Endothelial cell of umbilical vein (primary cell): Measurements from ENCODE around the gene PLPPR3. TPM values are rescaled to one million over a fixed set of nuclear protein-coding genes. Genes with fewer than 3 reads are reported as not detected.

Experiments
- BruUV-seq: library from RNA; stranded (reverse); fragments of 400-500 nt; replicated peaks from 2 replicates; lab custom pipeline; 2021; lab: Mats Ljungman, UMichigan
- CTCF ChIA-PET: fragments of 300-600, 350-600 bp; sonication (Branson Sonifier 250); formaldehyde crosslinking; loops from one replicate; lab custom pipeline; 2021; ENCODE audit warnings: antibody characterized with exemption, inconsistent platforms; lab: Charles Lee
- POLR2A ChIA-PET: fragments of 300-600, 350-600 bp; sonication (Branson Sonifier 250); formaldehyde crosslinking; loops from one replicate; lab custom pipeline; 2021; ENCODE audit warnings: antibody characterized with exemption, inconsistent platforms; lab: Charles Lee
- DNase-seq: peaks from one replicate; pipeline ENCODE4 v3.0.0-alpha.2; 2011; ENCODE audit warnings: low read depth, low spot score
- FAIRE-seq: peaks from 2 replicates; lab custom pipeline; 2011; peaks lifted over from hg19 to GRCh38; lab: Jason Lieb, UNC
- H2AFZ ChIP-seq: 2 replicates; pipeline ENCODE4 v1.6.0; 2012; ENCODE audit warnings: low read depth, low read length, control low read depth, inconsistent platforms
- H3K27ac ChIP-seq: 2 replicates; pipeline ENCODE4 v1.5.1; 2011; ENCODE audit warnings: low read depth, mild to moderate bottlenecking, control low read depth, low read length, moderate library complexity; ENCODE audit not compliant: insufficient read depth
- H3K27me3 ChIP-seq, 2 experiments: 2 replicates each; pipeline versions ENCODE4 v1.6.0 to v1.6.1; 2011; ENCODE audit warnings: low read length in 2 of 2, mixed read lengths in 1 of 2; ENCODE audit not compliant: control insufficient read depth in 2 of 2, insufficient read depth in 2 of 2
- H3K36me3 ChIP-seq, 2 experiments: 2 replicates in 1 of 2; 3 replicates in 1 of 2; pipeline ENCODE4 v1.5.1; 2011; ENCODE audit warnings: low read length in 2 of 2, mild to moderate bottlenecking in 1 of 2, moderate library complexity in 1 of 2; ENCODE audit not compliant: control insufficient read depth in 2 of 2, insufficient read depth in 2 of 2; ENCODE audit errors: extremely low read depth in 1 of 2
- H3K4me1 ChIP-seq: 3 replicates; pipeline ENCODE4 v1.5.1; 2011; ENCODE audit warnings: mild to moderate bottlenecking, low read length; ENCODE audit not compliant: control insufficient read depth, insufficient read depth; ENCODE audit errors: extremely low read depth
- H3K4me2 ChIP-seq: 2 replicates; pipeline ENCODE4 v1.6.1; 2011; ENCODE audit warnings: low read length, control low read depth, mixed read lengths; ENCODE audit not compliant: insufficient read depth
- H3K4me3 ChIP-seq, 3 experiments: fragments of 200-600 bp in 1 of 3; sonication (generic), shearing (Covaris generic) in 1 of 3; replicated peaks in 1 of 3; 2 replicates each; pipeline ENCODE4 v1.5.1; 2011 to 2016; ENCODE audit warnings: control low read depth in 3 of 3, low read length in 3 of 3, mild to moderate bottlenecking in 2 of 3, inconsistent platforms in 1 of 3, low read depth in 1 of 3, moderate library complexity in 1 of 3; ENCODE audit not compliant: insufficient read depth in 1 of 3
- H3K79me2 ChIP-seq: 2 replicates; pipeline ENCODE4 v1.6.0; 2012; ENCODE audit warnings: low read length, inconsistent platforms; ENCODE audit not compliant: control insufficient read depth, insufficient read depth
- H3K9ac ChIP-seq: replicated peaks from 2 replicates; pipeline ENCODE3; 2011; ENCODE audit warnings: low read length, control low read depth; ENCODE audit not compliant: insufficient read depth; ENCODE audit errors: extremely low read depth
- H3K9me1 ChIP-seq: replicated peaks from 3 replicates; pipeline ENCODE4 v1.6.0; 2011; ENCODE audit warnings: mild to moderate bottlenecking, low read length; ENCODE audit not compliant: control insufficient read depth, insufficient read depth; ENCODE audit errors: extremely low read depth
- H3K9me3 ChIP-seq: replicated peaks from 2 replicates; pipeline ENCODE4 v1.5.1; 2012; ENCODE audit warnings: low read length, inconsistent platforms; ENCODE audit not compliant: control insufficient read depth, insufficient read depth
- H4K20me1 ChIP-seq: replicated peaks from 2 replicates; pipeline ENCODE3; 2011; ENCODE audit warnings: mild to moderate bottlenecking, low read length; ENCODE audit not compliant: control insufficient read depth, insufficient read depth; ENCODE audit errors: extremely low read depth
- EZH2 ChIP-seq: IDR thresholded peaks from 2 replicates; pipeline ENCODE4 v1.6.1; 2012; ENCODE audit warnings: borderline replicate concordance, low read depth, mild to moderate bottlenecking, moderate library complexity, low read length, inconsistent platforms; ENCODE audit not compliant: severe bottlenecking
- FOS ChIP-seq: IDR thresholded peaks from 2 replicates; pipeline ENCODE4 v1.6.1; 2011; ENCODE audit warnings: mild to moderate bottlenecking, low read length, moderate library complexity, borderline replicate concordance; ENCODE audit not compliant: insufficient read depth
- GATA2 ChIP-seq: IDR thresholded peaks from 2 replicates; pipeline ENCODE4 v1.7.0; 2011; ENCODE audit warnings: low read depth, mild to moderate bottlenecking, moderate library complexity, mixed read lengths, low read length; ENCODE audit not compliant: insufficient read length, insufficient read depth
- JUN ChIP-seq: IDR thresholded peaks from 2 replicates; pipeline ENCODE4 v1.6.1; 2011; ENCODE audit warnings: borderline replicate concordance, low read depth; ENCODE audit not compliant: insufficient read length, insufficient read depth
- POLR2A ChIP-seq: IDR thresholded peaks from 2 replicates; pipeline ENCODE4 v1.6.1; 2012; ENCODE audit warnings: low read depth, mild to moderate bottlenecking, control low read depth, low read length
- POLR2AphosphoS5 ChIP-seq: IDR thresholded peaks from 2 replicates; pipeline ENCODE4 v1.6.1; 2012; ENCODE audit warnings: low read depth, mild to moderate bottlenecking, control low read depth, low read length, moderate library complexity; ENCODE audit not compliant: insufficient read depth
- dilution Hi-C: fragments of 300-500 bp; cut with MboI; formaldehyde crosslinking; loops from one replicate; pipeline ENCODE4 v1.15.0; 2019; ENCODE audit warnings: low sequenced_read_pairs; ENCODE audit not compliant: extremely low pct_ligation_motif_present
- intact Hi-C: fragments of 100-400 bp; cut with micrococcal nuclease; formaldehyde crosslinking; loops from one replicate; pipeline ENCODE4 v1.10.0; 2022
- polyA plus RNA-seq, 4 experiments: library from polyadenylated mRNA; depleted of rRNA in 3 of 4; stranded (reverse) in 3 of 4; unstranded in 1 of 4; fragments of >200 nt; gene quantifications; 2 replicates each; pipeline versions ENCODE4 v1.2.1 to v1.2.3, GENCODE V29; 2011 to 2012; ENCODE audit warnings: missing spikeins in 1 of 4
- total RNA-seq: library from RNA; stranded (reverse); gene quantifications from 2 replicates; pipeline ENCODE4 v1.2.3, GENCODE V29; 2021
- TF ChIP-seq, protein P1 (sequence below): IDR thresholded peaks from 2 replicates; pipeline ENCODE4 v1.6.1; 2011; ENCODE audit not compliant: insufficient read depth, insufficient read length
- TF ChIP-seq, protein P2 (sequence below), 2 donors: IDR thresholded peaks; 1 replicate in 1 of 2; 2 replicates in 1 of 2; pipeline ENCODE4 v1.5.1; 2011; ENCODE audit warnings: low read length in 2 of 2, mild to moderate bottlenecking in 2 of 2, moderate library complexity in 2 of 2, control low read depth in 1 of 2, inconsistent platforms in 1 of 2, low read depth in 1 of 2; ENCODE audit not compliant: insufficient read depth in 1 of 2; ENCODE audit errors: extremely low read depth in 1 of 2

Gene PLPPR3
- total and polyA plus RNA-seq, 2 donors (not counting 3 experiments of a cell fraction or from before 2014, with no cell fraction given) = 1.1 to 1.2 TPM

DNA sequence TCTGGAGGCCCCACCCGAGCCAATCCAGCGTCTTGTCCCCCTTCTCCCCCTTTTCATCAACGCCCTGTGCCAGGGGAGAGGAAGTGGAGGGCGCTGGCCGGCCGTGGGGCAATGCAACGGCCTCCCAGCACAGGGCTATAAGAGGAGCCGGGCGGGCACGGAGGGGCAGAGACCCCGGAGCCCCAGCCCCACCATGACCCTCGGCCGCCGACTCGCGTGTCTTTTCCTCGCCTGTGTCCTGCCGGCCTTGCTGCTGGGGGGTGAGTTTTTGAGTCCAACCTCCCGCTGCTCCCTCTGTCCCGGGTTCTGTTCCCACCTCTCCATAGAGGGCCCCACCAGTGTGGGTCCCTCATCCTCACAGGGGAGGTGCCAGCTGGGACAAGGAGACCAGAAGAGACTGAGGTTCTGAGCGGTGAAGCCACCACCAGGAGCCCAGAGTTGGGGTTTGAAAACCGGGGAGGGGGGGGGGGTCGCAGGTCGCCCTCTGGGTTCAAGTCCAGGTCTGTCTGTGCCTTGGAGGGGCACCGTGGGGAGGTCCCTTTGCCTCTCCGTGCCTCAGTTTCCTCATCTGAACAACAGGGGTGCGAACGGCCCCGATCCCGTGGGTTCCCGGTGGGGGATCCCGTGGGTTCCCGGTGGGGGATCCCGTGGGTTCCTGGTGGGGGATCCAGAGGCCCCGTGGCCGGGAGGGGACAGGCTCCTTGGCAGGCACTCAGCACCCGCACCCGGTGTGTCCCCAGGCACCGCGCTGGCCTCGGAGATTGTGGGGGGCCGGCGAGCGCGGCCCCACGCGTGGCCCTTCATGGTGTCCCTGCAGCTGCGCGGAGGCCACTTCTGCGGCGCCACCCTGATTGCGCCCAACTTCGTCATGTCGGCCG is 30.6 kb upstream of the PLPPR3 start, which contains the start of gene ELANE:
ELANE (plus strand) TSS at position 168 of the 878 bp plus-strand sequence; CDS start at position 194, 26 bp downstream.
- TF ChIP-seq POLR2A = no peak
- TF ChIP-seq EZH2 = peak; percentile 30
- TF ChIP-seq GATA2 = no peak
- no peak for TF ChIP-seq JUN
- TF ChIP-seq, protein P1, sequence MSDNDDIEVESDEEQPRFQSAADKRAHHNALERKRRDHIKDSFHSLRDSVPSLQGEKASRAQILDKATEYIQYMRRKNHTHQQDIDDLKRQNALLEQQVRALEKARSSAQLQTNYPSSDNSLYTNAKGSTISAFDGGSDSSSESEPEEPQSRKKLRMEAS = no peak
- no peak for TF ChIP-seq FOS
- TF ChIP-seq POLR2AphosphoS5 = no peak
- TF ChIP-seq, protein P2, sequence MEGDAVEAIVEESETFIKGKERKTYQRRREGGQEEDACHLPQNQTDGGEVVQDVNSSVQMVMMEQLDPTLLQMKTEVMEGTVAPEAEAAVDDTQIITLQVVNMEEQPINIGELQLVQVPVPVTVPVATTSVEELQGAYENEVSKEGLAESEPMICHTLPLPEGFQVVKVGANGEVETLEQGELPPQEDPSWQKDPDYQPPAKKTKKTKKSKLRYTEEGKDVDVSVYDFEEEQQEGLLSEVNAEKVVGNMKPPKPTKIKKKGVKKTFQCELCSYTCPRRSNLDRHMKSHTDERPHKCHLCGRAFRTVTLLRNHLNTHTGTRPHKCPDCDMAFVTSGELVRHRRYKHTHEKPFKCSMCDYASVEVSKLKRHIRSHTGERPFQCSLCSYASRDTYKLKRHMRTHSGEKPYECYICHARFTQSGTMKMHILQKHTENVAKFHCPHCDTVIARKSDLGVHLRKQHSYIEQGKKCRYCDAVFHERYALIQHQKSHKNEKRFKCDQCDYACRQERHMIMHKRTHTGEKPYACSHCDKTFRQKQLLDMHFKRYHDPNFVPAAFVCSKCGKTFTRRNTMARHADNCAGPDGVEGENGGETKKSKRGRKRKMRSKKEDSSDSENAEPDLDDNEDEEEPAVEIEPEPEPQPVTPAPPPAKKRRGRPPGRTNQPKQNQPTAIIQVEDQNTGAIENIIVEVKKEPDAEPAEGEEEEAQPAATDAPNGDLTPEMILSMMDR (IDR thresholded peaks at IDR 0.05; ENCODE audit: extremely low read depth in 1 of 2, insufficient read depth in 1 of 2, low read depth in 1 of 2, low read length in 2 of 2) = no peak
- no peak within 1 kb of the TSS for H3K4me2 ChIP-seq
- H3K9ac ChIP-seq = no peak within 1 kb of the TSS
- H3K9me3 ChIP-seq = no peaks in the 10 kb centered on the region
- H3K36me3 ChIP-seq = no peaks in the 10 kb centered on the region
- H3K4me1 ChIP-seq = no peaks in the 10 kb centered on the region
- no peak within 1 kb of the TSS for H2AFZ ChIP-seq
- DNase-seq = no peak
- H3K9me1 ChIP-seq = no peaks in the 10 kb centered on the region
- CTCF ChIA-PET = no interaction called here
- dilution Hi-C loops (no loop called here), intact Hi-C loops (no loop called here)
- FAIRE-seq = no peak
- no peaks in the 10 kb centered on the region for H3K27me3 ChIP-seq
- H4K20me1 ChIP-seq = no peaks in the 10 kb centered on the region
- no TSS peak for BruUV-seq
- H3K4me3 ChIP-seq = no peak within 1 kb of the TSS
- no peaks in the 10 kb centered on the region for H3K79me2 ChIP-seq
- no peak within 1 kb of the TSS for H3K27ac ChIP-seq
- POLR2A ChIA-PET = no interaction called here
